Fibroblast of lung (primary cell): ENCODE data around the gene CTDSP2. TPM values are rescaled to one million over a fixed set of nuclear protein-coding genes. Genes with fewer than 3 reads are reported as not detected.

Experiments
- DNase-seq, 2 donors: peaks; one replicate each; pipeline versions ENCODE4 v3.0.0 to v3.0.0-alpha.2; 2010; ENCODE audit warnings: low read depth in 2 of 2
- H2AFZ ChIP-seq: 2 replicates; pipeline ENCODE4 v1.5.1; 2012; ENCODE audit warnings: low read length, control low read depth, inconsistent platforms
- H3K27ac ChIP-seq: 2 replicates; pipeline ENCODE4 v1.5.1; 2011; ENCODE audit warnings: low read length, control low read depth; ENCODE audit not compliant: insufficient read depth
- H3K27me3 ChIP-seq: 2 replicates; pipeline ENCODE4 v1.5.1; 2011; ENCODE audit warnings: mild to moderate bottlenecking, low read length; ENCODE audit not compliant: control insufficient read depth, insufficient read depth
- H3K36me3 ChIP-seq: 2 replicates; pipeline ENCODE4 v1.5.1; 2011; ENCODE audit warnings: low read length; ENCODE audit not compliant: control insufficient read depth, insufficient read depth
- H3K4me1 ChIP-seq: 2 replicates; pipeline ENCODE4 v1.5.1; 2011; ENCODE audit warnings: low read length; ENCODE audit not compliant: control insufficient read depth, insufficient read depth; ENCODE audit errors: extremely low read depth
- H3K4me2 ChIP-seq: 2 replicates; pipeline ENCODE4 v1.5.1; 2011; ENCODE audit warnings: low read length, control low read depth; ENCODE audit not compliant: insufficient read depth; ENCODE audit errors: extremely low read depth
- H3K4me3 ChIP-seq, 4 experiments: fragments of 200-600 bp in 1 of 4; sonication (generic) in 1 of 4; replicated peaks in 1 of 4; 2 replicates each; pipeline ENCODE4 v1.5.1; 2011 to 2016; ENCODE audit warnings: low read length in 4 of 4, low read depth in 3 of 4, mild to moderate bottlenecking in 3 of 4, control low read depth in 2 of 4, inconsistent platforms in 1 of 4, mixed read lengths in 1 of 4; ENCODE audit not compliant: insufficient read depth in 1 of 4; ENCODE audit errors: control extremely low read depth in 1 of 4
- H3K79me2 ChIP-seq: 2 replicates; pipeline ENCODE4 v1.5.1; 2012; ENCODE audit warnings: mild to moderate bottlenecking, low read length, inconsistent platforms; ENCODE audit not compliant: control insufficient read depth, insufficient read depth
- H3K9ac ChIP-seq: 2 replicates; pipeline ENCODE4 v1.5.1; 2011; ENCODE audit warnings: mild to moderate bottlenecking, low read length, control low read depth; ENCODE audit not compliant: insufficient read depth
- H3K9me3 ChIP-seq: 2 replicates; pipeline ENCODE4 v1.5.1; 2012; ENCODE audit warnings: low read depth, low read length; ENCODE audit not compliant: control insufficient read depth, insufficient read depth
- H4K20me1 ChIP-seq: 2 replicates; pipeline ENCODE4 v1.5.1; 2011; ENCODE audit warnings: low read length; ENCODE audit not compliant: control insufficient read depth, insufficient read depth; ENCODE audit errors: extremely low read depth
- EZH2 ChIP-seq: IDR thresholded peaks from 2 replicates; pipeline ENCODE4 v1.5.1; 2012; ENCODE audit warnings: low read length, control low read depth, mild to moderate bottlenecking; ENCODE audit errors: missing control alignments
- polyA plus RNA-seq, 2 donors: library from polyadenylated mRNA; depleted of rRNA in 1 of 2; stranded (reverse) in 1 of 2; unstranded in 1 of 2; fragments of >200 nt; gene quantifications; 2 replicates each; pipeline ENCODE4 v1.2.1, GENCODE V29; 2011 to 2012; ENCODE audit warnings: missing spikeins in 1 of 2
- total RNA-seq: library from RNA; depleted of rRNA; stranded (reverse); fragments of >200 nt; gene quantifications from 2 replicates; pipeline ENCODE4 v1.2.1, GENCODE V29; 2014
- TF ChIP-seq, protein P1 (sequence below), 2 donors: IDR thresholded peaks in 1 of 2; conservative IDR thresholded peaks in 1 of 2; 1 replicate in 1 of 2; 2 replicates in 1 of 2; pipeline ENCODE4 v1.5.1; 2011 to 2012; ENCODE audit warnings: low read length in 2 of 2, control low read depth in 1 of 2, inconsistent platforms in 1 of 2, low read depth in 1 of 2, mild to moderate bottlenecking in 1 of 2

Gene CTDSP2
- total and polyA plus RNA-seq, 2 donors (not counting 1 experiment from before 2014, with no cell fraction given): 92.0 to 208 TPM

DNA sequence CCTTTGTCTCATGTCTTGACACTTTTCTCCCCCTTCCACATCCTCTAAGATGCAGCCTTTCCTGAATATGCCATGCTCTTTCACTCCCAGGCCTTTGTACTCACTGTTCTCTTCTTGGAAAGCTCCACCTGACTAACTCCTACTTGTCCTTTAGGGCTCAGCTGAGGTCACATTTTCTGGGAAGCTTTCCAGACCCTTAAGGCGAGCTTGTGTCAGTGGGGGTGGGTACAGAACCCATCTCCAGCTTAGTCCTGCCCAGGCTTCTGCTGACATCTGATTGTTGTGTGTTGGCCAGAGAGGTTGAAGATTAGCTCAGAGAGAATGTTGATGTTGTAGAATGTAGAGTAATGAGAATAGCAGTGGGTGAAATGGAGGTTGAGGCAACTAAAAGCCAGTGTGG, 66.8 kb downstream of the CTDSP2 start:
- H4K20me1 ChIP-seq: no peaks in the 10 kb centered on the region
- H3K9ac ChIP-seq: no peak overlapping the region
- no peak overlapping the region for H3K27ac ChIP-seq
- no peak overlapping the region for H3K4me3 ChIP-seq
- peaks cover 1% of the 10 kb centered on the region for H3K36me3 ChIP-seq
- DNase-seq: no peak
- no peak overlapping the region for H2AFZ ChIP-seq
- peaks cover 16% of the 10 kb centered on the region for H3K79me2 ChIP-seq
- H3K27me3 ChIP-seq: no peaks in the 10 kb centered on the region
- H3K4me2 ChIP-seq: no peak overlapping the region
- H3K9me3 ChIP-seq: no peaks in the 10 kb centered on the region
- no peaks in the 10 kb centered on the region for H3K4me1 ChIP-seq
- no peak for TF ChIP-seq EZH2
- TF ChIP-seq, protein P1, sequence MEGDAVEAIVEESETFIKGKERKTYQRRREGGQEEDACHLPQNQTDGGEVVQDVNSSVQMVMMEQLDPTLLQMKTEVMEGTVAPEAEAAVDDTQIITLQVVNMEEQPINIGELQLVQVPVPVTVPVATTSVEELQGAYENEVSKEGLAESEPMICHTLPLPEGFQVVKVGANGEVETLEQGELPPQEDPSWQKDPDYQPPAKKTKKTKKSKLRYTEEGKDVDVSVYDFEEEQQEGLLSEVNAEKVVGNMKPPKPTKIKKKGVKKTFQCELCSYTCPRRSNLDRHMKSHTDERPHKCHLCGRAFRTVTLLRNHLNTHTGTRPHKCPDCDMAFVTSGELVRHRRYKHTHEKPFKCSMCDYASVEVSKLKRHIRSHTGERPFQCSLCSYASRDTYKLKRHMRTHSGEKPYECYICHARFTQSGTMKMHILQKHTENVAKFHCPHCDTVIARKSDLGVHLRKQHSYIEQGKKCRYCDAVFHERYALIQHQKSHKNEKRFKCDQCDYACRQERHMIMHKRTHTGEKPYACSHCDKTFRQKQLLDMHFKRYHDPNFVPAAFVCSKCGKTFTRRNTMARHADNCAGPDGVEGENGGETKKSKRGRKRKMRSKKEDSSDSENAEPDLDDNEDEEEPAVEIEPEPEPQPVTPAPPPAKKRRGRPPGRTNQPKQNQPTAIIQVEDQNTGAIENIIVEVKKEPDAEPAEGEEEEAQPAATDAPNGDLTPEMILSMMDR (conservative IDR thresholded peaks at IDR 0.05 in 1 of 2, IDR thresholded peaks at IDR 0.05 in 1 of 2; ENCODE audit: low read depth in 1 of 2, low read length in 2 of 2): no peak

DNA sequence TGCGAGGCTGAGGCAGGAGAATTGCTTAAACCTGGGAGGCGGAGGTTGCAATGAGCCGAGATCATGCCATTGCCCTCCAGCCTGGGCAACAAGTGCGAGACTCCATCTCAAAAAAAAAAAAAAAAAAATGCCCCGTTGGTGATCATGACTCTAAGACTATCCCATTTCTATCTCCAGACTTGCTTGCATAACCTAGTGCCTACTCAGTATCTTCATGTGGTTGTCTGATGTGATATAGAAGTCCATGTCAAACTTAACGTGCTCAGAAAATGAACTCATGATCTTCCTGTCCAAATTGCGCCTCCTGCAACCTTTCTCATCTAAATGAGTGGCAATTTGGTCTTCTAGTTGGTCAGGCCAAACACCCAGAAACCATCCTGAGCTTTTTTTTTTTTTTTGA, 68.6 kb downstream of the CTDSP2 start:
- TF ChIP-seq, protein P1 (conservative IDR thresholded peaks at IDR 0.05 in 1 of 2, IDR thresholded peaks at IDR 0.05 in 1 of 2; ENCODE audit: low read depth in 1 of 2, low read length in 2 of 2): no peak
- TF ChIP-seq EZH2: no peak

DNA sequence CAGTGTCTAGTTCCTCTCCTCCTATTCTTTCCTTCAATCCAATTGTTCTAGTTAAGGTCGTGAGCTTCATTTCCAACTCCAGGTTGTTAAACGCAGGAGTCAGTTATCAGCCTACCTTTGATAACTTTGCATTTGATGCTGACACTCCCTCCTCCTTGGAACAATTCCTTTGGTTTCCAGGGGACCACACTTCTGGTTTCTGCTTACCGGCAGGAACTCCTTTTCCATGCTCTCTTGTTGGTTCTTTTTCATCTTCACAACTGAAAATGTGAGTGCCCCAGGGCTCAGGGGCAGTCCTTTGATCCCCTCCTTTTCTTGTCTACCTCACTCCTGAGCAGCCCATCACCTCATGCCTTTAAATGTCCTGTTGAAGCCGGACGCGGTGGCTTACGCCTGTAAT, 69.2 kb downstream of the CTDSP2 start:
- H3K79me2 ChIP-seq: no peaks in the 10 kb centered on the region
- H3K27me3 ChIP-seq: no peaks in the 10 kb centered on the region
- H3K4me3 ChIP-seq: no peak overlapping the region
- peaks cover 1% of the 10 kb centered on the region for H3K36me3 ChIP-seq
- H3K4me2 ChIP-seq: no peak overlapping the region
- no peaks in the 10 kb centered on the region for H4K20me1 ChIP-seq
- no peaks in the 10 kb centered on the region for H3K9me3 ChIP-seq
- no peak overlapping the region for H3K27ac ChIP-seq
- TF ChIP-seq, protein P1 (conservative IDR thresholded peaks at IDR 0.05 in 1 of 2, IDR thresholded peaks at IDR 0.05 in 1 of 2; ENCODE audit: low read depth in 1 of 2, low read length in 2 of 2): no peak
- TF ChIP-seq EZH2: no peak
- no peak overlapping the region for H3K9ac ChIP-seq
- H2AFZ ChIP-seq: no peak overlapping the region
- H3K4me1 ChIP-seq: no peaks in the 10 kb centered on the region
- DNase-seq: no peak

More for the DNA sequence above, 68.6 kb downstream of the CTDSP2 start:
- peaks cover 3% of the 10 kb centered on the region for H3K79me2 ChIP-seq
- H3K4me3 ChIP-seq: no peak overlapping the region
- H3K27me3 ChIP-seq: no peaks in the 10 kb centered on the region
- no peaks in the 10 kb centered on the region for H3K9me3 ChIP-seq
- no peak overlapping the region for H3K27ac ChIP-seq
- no peaks in the 10 kb centered on the region for H3K4me1 ChIP-seq
- H4K20me1 ChIP-seq: no peaks in the 10 kb centered on the region
- H2AFZ ChIP-seq: no peak overlapping the region
- H3K36me3 ChIP-seq: peaks cover 1% of the 10 kb centered on the region
- no peak overlapping the region for H3K9ac ChIP-seq
- H3K4me2 ChIP-seq: no peak overlapping the region
- no peak for DNase-seq
